RWPE2 (cell line): ENCODE data around the gene CARHSP1.

Source experiments
- ATAC-seq: fragments of 200-7000 bp; cut with Tn5 transposase; 3 replicates; pipeline ENCODE4 v1.9.1; 2021; ENCODE audit warnings: low read depth
- DNase-seq: peaks from one replicate; pipeline ENCODE4 v3.0.0-alpha.2; 2020; ENCODE audit warnings: low spot score
- H3K27ac ChIP-seq: fragments of 450-650 bp; 2 replicates; pipeline ENCODE4 v1.5.1; 2017; ENCODE audit warnings: mild to moderate bottlenecking; ENCODE audit not compliant: poor library complexity, severe bottlenecking
- H3K27me3 ChIP-seq: fragments of 250-450 bp; sonication (Bioruptor Pico); 2 replicates; pipeline ENCODE4 v1.5.1; 2021; ENCODE audit warnings: mild to moderate bottlenecking, moderate library complexity; ENCODE audit not compliant: insufficient read depth, poor library complexity, severe bottlenecking
- H3K36me3 ChIP-seq: fragments of 250-450 bp; sonication (Bioruptor Pico); 2 replicates; pipeline ENCODE4 v1.5.1; 2020; ENCODE audit warnings: low read depth, mild to moderate bottlenecking, moderate library complexity
- H3K4me1 ChIP-seq: fragments of 250-450 bp; sonication (Bioruptor Pico); 2 replicates; pipeline ENCODE4 v1.5.1; 2021; ENCODE audit warnings: mild to moderate bottlenecking, moderate library complexity; ENCODE audit not compliant: insufficient read depth, poor library complexity, severe bottlenecking
- H3K4me3 ChIP-seq: fragments of 250-450 bp; sonication (Bioruptor Pico); 2 replicates; pipeline ENCODE4 v1.5.1; 2021; ENCODE audit warnings: mild to moderate bottlenecking, moderate library complexity; ENCODE audit not compliant: severe bottlenecking
- H3K9me3 ChIP-seq: fragments of 250-450 bp; sonication (Bioruptor Pico); 2 replicates; pipeline ENCODE4 v1.5.1; 2021; ENCODE audit warnings: mild to moderate bottlenecking, moderate library complexity; ENCODE audit not compliant: severe bottlenecking
- TF ChIP-seq, protein P1 (sequence below): fragments of 450-650 bp; IDR thresholded peaks from one replicate; pipeline ENCODE4 v1.5.1; 2017; ENCODE audit warnings: mild to moderate bottlenecking, moderate library complexity; ENCODE audit not compliant: poor library complexity, severe bottlenecking

The CARHSP1 gene

GRCh38 chr16:8900343-8900742 is 31.5 kb upstream of the CARHSP1 start:
- ATAC-seq: no peak
- TF ChIP-seq, protein P1, sequence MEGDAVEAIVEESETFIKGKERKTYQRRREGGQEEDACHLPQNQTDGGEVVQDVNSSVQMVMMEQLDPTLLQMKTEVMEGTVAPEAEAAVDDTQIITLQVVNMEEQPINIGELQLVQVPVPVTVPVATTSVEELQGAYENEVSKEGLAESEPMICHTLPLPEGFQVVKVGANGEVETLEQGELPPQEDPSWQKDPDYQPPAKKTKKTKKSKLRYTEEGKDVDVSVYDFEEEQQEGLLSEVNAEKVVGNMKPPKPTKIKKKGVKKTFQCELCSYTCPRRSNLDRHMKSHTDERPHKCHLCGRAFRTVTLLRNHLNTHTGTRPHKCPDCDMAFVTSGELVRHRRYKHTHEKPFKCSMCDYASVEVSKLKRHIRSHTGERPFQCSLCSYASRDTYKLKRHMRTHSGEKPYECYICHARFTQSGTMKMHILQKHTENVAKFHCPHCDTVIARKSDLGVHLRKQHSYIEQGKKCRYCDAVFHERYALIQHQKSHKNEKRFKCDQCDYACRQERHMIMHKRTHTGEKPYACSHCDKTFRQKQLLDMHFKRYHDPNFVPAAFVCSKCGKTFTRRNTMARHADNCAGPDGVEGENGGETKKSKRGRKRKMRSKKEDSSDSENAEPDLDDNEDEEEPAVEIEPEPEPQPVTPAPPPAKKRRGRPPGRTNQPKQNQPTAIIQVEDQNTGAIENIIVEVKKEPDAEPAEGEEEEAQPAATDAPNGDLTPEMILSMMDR: no peak
- DNase-seq: no peak
- Histone ChIP-seq H3K27ac (no peak overlapping the region), H3K36me3 (peaks cover 93% of the 10 kb centered on the region), H3K4me1 (no peaks in the 10 kb centered on the region), H3K27me3 (no peaks in the 10 kb centered on the region), H3K9me3 (no peaks in the 10 kb centered on the region), H3K4me3 (no peak overlapping the region)

DNA sequence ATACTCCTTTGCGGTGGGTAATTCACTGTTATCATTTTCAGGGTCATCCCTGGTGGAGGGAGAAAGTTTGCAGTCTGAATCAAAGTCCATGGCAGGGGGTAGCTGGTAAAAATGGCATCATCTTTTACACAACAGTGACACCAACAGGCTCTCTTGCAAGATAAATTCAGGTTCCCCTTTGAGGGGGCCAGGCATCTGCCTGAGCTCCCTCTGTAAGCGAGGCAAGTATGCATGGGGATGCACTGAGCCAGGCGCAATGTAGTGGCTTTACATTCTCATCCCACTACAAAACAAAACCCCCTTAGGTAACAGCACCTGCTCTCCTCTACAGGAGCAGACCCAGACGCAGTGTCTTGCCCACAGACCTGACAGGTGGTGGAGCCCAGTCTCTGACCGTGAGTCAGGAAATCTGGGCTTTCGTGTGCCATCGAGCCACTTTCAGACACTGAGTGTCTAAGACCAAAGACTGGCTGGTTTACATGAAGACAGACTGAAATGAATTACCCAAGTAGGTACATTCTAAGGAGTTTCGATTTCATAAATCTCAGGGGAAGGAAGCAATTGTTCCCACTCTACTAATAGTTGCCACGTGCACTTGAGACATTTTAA is 31.0 kb upstream of the CARHSP1 start:
- H3K4me1 ChIP-seq: no peaks in the 10 kb centered on the region
- TF ChIP-seq, protein P1: no peak
- H3K27me3 ChIP-seq: no peaks in the 10 kb centered on the region
- no peak overlapping the region for H3K27ac ChIP-seq
- H3K4me3 ChIP-seq: no peak overlapping the region
- H3K9me3 ChIP-seq: no peaks in the 10 kb centered on the region
- DNase-seq: no peak
- ATAC-seq: no peak
- H3K36me3 ChIP-seq: peaks cover 93% of the 10 kb centered on the region

DNA sequence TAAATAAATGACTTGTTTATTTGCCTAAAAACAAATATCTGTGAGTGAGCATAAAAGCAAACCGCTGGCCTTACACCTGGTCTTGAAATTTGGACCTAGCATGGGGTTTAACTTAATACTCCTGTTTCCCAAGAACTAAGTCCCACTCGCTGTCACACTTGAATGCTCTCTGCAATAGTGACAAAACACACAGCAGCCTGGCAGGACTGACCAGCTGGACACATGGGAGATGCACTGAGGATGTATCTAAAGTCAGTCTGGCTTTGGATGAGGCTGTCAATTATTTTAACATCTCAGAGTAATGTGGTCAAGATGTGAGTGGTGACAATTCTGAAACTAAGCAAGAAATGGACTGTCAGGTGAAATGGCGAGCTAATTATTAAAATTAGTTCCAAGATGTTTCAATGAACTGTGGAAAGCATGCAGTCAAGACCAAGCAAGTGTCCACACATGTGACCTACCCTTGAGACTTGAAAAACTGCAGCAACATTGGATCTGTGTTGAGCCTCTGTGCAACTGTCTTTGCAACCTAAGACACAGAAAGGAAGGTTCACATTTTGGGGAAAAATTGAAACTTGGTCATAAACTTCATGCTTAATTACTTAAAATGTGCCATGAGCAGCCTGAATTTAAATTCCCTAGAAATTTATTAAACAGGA is 30.0 kb upstream of the CARHSP1 start:
- ATAC-seq: no peak
- H3K4me3 ChIP-seq: no peak overlapping the region
- no peaks in the 10 kb centered on the region for H3K9me3 ChIP-seq
- no peaks in the 10 kb centered on the region for H3K4me1 ChIP-seq
- H3K27ac ChIP-seq: no peak overlapping the region
- peaks cover 94% of the 10 kb centered on the region for H3K36me3 ChIP-seq
- DNase-seq: no peak
- no peaks in the 10 kb centered on the region for H3K27me3 ChIP-seq
- TF ChIP-seq, protein P1: no peak

DNA sequence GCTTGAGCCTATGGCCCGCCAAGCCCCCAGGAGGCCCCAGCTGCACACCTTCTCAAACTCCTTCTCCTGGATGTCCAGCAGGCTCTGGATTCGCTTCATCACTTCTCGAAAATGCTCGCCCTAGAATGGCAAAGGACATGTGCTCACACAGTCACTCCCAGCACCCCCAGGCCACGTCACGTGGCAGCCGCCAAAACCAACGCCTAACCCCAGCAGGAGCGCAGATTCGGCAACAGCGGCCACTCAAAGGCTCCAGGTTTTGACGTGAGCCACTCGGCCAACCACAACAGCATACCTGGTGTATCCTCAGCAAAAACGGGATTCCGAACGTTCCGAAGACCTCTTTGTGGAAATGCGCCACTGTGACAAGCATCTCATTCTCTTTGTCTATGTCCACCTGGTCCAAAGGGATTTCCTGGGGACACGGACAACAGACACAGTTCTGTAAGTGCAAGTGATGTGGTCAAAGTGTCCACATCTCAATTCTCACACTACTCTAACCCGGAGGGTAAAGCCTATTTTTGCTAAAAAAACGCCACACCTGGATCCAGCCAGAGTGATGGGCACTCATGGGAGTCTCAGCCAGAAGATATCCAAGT is 26.0 kb upstream of the CARHSP1 start:
- H3K27ac ChIP-seq: no peak overlapping the region

More for the DNA sequence above, 26.0 kb upstream of the CARHSP1 start:
- no peak for DNase-seq
- no peak for ATAC-seq
- Histone ChIP-seq H3K27me3 (no peaks in the 10 kb centered on the region), H3K9me3 (no peaks in the 10 kb centered on the region), H3K4me1 (no peaks in the 10 kb centered on the region), H3K36me3 (peaks cover 93% of the 10 kb centered on the region), H3K4me3 (no peak overlapping the region)
- TF ChIP-seq, protein P1: no peak
